Measurements from ENCODE around the gene SMIM45.

The SMIM45 gene

DNA sequence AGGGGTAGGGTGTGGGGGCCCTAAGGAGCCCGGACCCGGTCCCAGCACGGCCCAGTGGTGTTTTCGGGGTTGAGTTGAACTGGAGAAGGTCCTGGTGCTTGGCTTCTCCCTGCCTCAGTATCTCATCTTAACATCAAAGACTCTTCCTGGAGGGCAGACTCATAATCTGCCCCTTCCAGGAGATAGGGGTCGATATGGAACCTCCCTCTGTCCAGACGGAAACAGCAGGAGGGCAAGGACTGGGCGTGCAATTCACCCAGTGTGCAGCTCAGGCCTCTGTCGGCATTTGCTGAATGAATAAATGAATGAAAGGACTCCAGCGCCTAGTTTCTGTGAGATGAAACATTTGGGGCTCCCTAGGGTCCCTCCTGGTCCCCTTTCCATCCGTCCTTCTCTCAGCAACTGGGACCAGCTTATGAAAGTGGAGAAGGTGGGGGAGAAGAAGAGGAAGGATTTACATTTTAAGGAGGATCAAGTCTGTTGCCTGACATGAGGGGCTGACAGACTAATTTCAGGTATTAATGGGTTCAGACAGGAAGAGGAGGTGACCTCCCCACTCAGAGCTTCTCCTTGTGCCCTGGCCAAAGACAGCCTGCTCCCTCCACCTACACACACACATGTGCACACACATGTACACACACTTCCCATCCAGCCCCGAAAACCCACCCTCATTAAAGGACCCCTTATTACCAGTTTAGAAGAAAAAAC, 36.0 kb upstream of the SMIM45 start:
- no peak for DNase-seq

DNA sequence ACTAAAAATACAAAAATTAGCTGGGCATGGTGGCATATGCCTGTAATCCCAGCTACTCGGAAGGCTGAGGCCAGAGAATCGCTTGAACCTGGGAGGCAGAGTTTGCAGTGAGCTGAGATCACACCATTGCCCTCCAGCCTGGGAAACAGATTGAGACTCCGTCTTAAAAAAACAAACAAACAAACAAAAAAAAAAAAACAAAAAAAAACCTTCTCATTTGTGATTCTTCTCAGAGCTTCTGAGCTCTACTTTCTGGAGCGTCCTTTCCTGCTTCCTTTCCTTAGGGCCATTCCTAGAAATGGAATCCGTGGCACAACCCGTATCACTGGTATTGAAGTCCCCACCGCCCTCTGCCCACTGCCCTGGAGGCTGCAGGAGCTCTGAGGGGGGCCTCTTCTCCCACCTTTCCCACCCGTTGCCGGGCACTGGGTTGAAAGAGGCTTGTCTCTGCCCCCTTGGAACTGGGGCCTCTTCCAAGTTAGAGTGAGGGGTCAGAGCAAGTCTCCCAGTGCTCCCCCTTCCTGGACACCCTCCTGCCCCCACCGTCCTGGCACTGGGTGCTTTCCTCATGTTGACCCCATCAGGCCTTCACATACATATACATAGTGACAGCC, 35.1 kb upstream of the SMIM45 start:
- DNase-seq, result no peak

GRCh38 chr22:41917375-41917902, 34.5 kb upstream of the SMIM45 start:
- DNase-seq, result no peak

DNA sequence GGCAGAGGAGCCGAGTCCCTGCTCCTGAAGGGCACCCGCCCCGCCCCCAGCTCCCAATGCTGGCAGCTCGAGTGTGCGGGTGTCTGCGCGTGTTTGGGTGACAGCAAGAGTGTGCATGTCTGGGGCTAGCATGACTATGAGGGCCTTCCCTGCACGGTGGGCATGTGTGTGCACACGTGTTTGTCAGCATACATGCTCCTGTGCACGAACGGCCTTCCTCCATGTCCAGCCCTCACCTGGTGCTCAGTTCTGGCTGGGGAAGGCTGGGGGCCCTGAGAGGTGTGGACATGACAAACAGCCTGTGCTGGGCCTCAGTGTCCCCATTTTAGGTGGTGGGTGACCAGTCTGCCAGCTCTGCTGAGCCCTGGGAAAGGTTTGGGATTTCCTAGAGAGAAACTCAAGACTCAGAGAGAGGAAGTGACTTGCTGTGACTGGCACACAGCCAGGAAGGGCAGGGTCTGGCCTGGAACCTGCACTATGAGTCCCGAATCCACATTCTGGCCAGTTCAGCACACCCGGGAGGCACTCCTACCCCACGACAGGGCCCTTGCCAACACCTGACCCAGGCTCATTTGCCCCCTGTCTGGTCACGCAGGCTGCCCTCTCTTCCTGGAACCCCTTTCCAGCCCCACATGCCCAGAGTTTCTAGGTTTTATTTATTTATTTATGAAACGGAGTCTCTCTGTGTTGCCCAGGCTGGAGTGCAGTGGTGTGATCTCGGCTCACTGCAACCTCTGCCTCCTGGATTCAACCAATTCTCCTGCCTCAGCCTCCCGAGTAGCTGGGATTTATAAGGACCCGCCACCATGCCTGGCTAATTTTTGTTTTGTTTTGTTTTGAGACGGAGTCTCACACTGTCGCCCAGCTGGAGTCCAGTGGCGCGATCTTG, 33.8 kb upstream of the SMIM45 start:
- no peak for DNase-seq

GRCh38 chr22:41919357-41920224, 32.4 kb upstream of the SMIM45 start:
- peak; percentile 49 to 54 for DNase-seq

GRCh38 chr22:41920271-41920976, 31.5 kb upstream of the SMIM45 start:
- DNase-seq, result no peak

GRCh38 chr22:41922328-41922727, 29.6 kb upstream of the SMIM45 start:
- no peak for DNase-seq

DNA sequence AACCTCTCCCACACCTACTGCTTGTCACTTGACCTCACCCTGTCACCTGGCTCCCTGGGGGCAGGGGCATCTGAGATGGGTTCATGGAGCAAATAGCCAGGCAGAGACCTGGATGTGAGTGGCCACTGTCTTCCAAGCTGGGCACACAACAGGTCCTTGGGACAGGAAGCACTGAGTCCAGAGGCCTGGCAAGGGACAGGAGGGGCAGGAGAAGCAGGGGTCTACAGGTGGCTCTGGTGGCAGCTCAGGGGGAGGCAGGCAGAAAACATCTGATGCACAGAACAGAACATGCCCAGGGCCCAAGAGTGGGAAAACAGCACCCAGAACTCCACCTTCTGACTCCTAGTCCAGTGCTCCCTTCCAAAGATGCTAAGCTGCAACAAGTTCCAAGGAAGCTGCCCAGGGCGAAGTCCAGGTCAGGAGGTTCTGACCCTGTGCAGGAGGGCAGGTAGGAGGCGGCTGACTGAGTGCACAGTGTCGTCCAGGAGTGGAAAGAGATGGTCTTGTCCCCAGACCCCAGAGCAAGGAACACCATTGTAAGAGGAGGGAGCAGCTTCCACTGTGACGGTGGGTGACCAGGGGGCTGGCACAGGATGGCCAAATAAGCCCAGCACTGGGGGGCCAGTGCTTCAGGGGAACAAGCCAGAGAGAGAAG, 28.9 kb upstream of the SMIM45 start:
- DNase-seq, result no peak

DNA sequence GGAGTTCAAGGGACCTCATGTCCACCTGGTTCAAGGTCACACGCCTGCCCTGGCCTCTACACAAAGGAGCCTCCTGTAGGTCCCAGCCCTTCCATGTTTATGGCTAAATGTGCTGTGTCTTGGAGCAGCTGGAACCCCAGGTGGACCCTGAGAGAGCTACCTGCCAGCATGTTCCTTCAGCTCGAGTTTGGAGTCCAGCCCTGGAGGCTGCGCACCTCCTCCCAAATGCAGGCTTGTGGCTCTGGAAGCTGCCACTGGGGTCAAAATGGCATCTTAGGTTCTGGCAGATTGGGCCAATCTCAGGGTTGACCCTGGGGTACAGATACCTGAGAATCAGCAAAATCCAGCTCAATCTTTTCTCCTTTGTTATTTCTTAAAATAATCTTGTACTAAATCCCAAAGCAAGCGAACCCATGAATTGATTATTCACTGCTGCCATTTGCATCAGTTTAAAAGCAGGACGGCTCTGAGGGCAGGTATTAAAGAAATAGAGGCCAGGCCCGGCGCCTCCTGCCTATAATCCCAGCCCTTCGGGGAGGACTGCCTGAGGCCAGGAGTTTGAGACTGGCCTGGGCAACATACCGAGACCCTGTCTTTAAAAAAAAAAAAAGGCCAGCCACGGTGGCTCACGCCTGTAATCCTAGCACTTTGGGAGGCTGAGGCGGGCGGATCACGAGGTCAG, 28.2 kb upstream of the SMIM45 start:
- DNase-seq, result no peak

- peak; percentile 82 to 83 for DNase-seq
Measured at GRCh38 chr22:41925783-41926460, 26.0 kb upstream of the SMIM45 start.

- no peak for DNase-seq
Measured at GRCh38 chr22:41927813-41928212, 24.1 kb upstream of the SMIM45 start.

- no peak for DNase-seq
Measured at GRCh38 chr22:41928593-41929417, 23.1 kb upstream of the SMIM45 start.

GRCh38 chr22:41929418-41929810, 22.5 kb upstream of the SMIM45 start:
- no peak for DNase-seq

DNA sequence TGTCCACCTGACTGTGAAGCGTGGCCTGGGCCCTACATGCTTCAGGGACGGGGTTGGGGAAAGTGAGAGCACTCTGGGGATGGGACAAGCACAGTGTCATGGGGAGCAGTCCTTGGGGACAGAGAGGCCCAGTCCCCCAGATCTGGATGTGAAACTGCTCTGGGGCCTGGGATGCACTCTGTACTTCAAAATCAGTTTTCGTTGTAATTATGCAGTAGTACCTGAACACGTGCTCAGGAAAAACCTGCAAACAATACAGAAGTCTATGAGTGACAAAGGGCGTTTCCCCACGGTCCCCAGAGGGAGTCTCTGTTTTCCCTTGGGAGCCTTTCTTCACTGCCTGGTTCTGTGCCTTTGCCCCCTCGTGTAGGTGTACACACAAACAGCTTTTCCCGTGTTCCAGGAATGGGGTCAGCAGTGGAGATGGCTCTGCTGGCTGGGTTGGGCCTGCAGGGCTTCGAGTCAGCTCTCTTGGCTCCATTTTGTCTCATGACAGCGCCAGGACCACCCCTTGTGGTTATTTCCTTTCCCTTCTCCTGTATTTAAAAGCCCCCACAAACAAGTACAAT, 20.2 kb upstream of the SMIM45 start:
- DNase-seq, result no peak

DNA sequence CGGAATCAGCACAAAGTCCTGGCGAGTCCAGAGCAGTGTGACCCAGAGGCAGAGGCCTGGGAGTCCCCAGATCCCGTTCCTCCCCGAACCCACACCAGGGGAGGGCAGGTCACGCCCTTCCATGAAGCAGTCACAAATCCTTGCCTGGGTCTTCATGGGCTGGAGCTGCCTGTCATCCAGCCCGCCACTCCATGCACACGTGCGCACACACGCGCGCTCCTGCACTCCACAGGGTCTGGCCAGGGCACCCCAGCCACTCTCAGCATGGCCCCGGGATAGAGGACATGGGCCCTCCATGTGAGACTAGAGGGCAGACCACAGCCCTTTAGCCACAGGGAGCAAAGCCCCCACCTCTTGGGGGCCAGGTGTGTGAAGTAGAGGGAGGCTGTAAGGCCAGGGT, 19.6 kb upstream of the SMIM45 start:
- DNase-seq, result no peak

- DNase-seq, result no peak
Measured at GRCh38 chr22:41933411-41934177, 18.4 kb upstream of the SMIM45 start.

DNA sequence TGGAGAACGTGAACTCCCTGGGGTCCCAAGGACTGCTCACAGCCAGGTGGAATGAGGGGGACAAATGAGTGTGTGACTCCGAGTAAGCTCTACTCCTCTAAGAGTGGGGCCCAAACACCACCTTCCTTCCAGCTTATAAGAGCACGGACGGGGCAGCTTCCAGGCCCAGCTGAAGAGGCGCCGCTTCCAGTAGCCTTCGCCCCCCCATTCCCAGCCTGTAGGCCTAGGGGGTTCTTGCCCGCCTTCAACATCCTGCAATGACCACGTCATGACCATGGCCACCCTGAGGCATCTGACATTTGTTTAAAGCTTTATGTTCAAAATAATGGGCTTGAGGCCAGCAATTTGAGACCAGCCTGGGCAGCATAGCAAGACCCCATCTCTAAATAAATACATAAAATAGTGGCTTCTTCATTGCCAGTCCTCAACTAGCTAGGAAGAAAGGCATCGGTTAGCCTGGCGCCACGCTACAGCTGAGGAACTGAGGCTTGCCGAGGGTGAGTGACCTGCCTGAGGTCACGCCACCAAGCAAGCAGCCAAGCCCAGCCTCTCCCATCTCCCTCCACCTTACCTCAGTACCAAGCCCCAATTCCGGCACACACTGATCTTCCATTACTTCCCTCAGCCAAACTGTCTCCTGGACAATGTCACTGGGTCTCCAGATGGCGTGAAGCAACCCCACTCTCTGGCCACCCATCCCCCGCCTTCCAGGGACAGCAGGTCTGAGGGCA, 17.5 kb upstream of the SMIM45 start:
- DNase-seq, result no peak

Data from stimulated activated CD4-positive, alpha-beta T cell treated with anti-CD3 and anti-CD28 coated beads, Interleukin-2, amount 100 ng/mL, for 24 hours (primary cell).